OCI-LY1 (cell line): ENCODE measurements around the gene HDAC9.

Experiments
- CTCF ChIP-seq: fragments of 200-600 bp; sonication (generic), shearing (Covaris generic); IDR thresholded peaks from 2 replicates; pipeline ENCODE4 v1.5.1; 2017; ENCODE audit warnings: mild to moderate bottlenecking, antibody characterized with exemption, low read length, moderate library complexity, mixed read lengths
- EZH2 ChIP-seq: fragments of 200-600 bp; sonication (generic), shearing (Covaris generic); IDR thresholded peaks from 2 replicates; pipeline ENCODE4 v1.8.0; 2017; ENCODE audit warnings: borderline replicate concordance, mixed run types, mild to moderate bottlenecking, antibody characterized with exemption, low read length, moderate library complexity, mixed read lengths

GRCh38 chr7:18521236-18521589 lies 25.7 kb downstream of the HDAC9 start:
- TF ChIP-seq CTCF (no peak), EZH2 (no peak)
